H1 (cell line): Measurements from ENCODE around the gene TCEA2. TPM values are rescaled to one million over a fixed set of nuclear protein-coding genes. Genes with fewer than 3 reads are reported as not detected.

Experiments used
- TAF7 ChIP-seq: optimal IDR thresholded peaks from 2 replicates; pipeline ENCODE3; 2011; ENCODE audit warnings: low read depth, mild to moderate bottlenecking, inconsistent platforms, low read length, moderate library complexity, borderline replicate concordance
- polyA plus RNA-seq, 7 experiments: library from polyadenylated mRNA; depleted of rRNA in 3 of 7; stranded (reverse) in 5 of 7; unstranded in 2 of 7; fragments of >200 nt in 5 of 7; fragments of 200-250 nt in 2 of 7; gene quantifications; 1 replicate in 5 of 7; 2 replicates in 1 of 7; 4 replicates in 1 of 7; pipeline versions ENCODE4 v1.2.1 to v1.2.3, GENCODE V29; 2011 to 2013; ENCODE audit warnings: missing spikeins in 2 of 7, mixed read lengths in 2 of 7
- total RNA-seq: library from RNA; stranded (reverse); fragmentation: NEBNext Ultra II Directional; extraction: Animal tissue kit (Norgen Biotek cat#: 25700); gene quantifications from 2 replicates; pipeline ENCODE4 v1.2.1, GENCODE V29; 2021

TCEA2 gene
- total and polyA plus RNA-seq, 2 of the 8 experiments (the other 6 are each of a cell fraction or from before 2014, with no cell fraction given) = 41.4 to 42.3 TPM

- TF ChIP-seq TAF7 = no peak
Measured at GRCh38 chr20:64100566-64100888, 37.5 kb downstream of the TCEA2 start (continued).
